SK-N-SH treated with all-trans-retinoic acid at 6 μM for 48 hours (cell line): ENCODE results near the gene ARPC1A.

Experiments used
- ARNTL ChIP-seq: fragments of 450-650 bp; formaldehyde crosslinking; IDR thresholded peaks from 2 replicates; pipeline ENCODE4 v1.5.0; 2020; ENCODE audit warnings: low read depth, mild to moderate bottlenecking, moderate library complexity, borderline replicate concordance
- CREB5 ChIP-seq: fragments of 250-450 bp; sonication (Bioruptor Pico); IDR thresholded peaks from 2 replicates; pipeline ENCODE4 v1.5.1; 2020; ENCODE audit warnings: low read depth, mild to moderate bottlenecking, moderate library complexity
- ESRRG ChIP-seq: fragments of 250-450 bp; sonication (Bioruptor Pico); IDR thresholded peaks from 2 replicates; pipeline ENCODE4 v1.6.1; 2021; ENCODE audit warnings: mild to moderate bottlenecking
- OSR1 ChIP-seq: fragments of 250-450 bp; sonication (Bioruptor Pico); IDR thresholded peaks from 2 replicates; pipeline ENCODE4 v1.8.0; 2022; ENCODE audit warnings: moderate library complexity, mild to moderate bottlenecking, inconsistent platforms
- PATZ1 ChIP-seq: fragments of 250-450 bp; sonication (Bioruptor Pico); IDR thresholded peaks from 2 replicates; pipeline ENCODE4 v1.8.0; 2020; ENCODE audit warnings: mild to moderate bottlenecking, moderate library complexity, borderline replicate concordance
- PPARA ChIP-seq: fragments of 250-450 bp; sonication (Bioruptor Pico); IDR thresholded peaks from 2 replicates; pipeline ENCODE4 v1.5.0; 2020; ENCODE audit warnings: mild to moderate bottlenecking, borderline replicate concordance
- SNAI2 ChIP-seq: fragments of 250-450 bp; sonication (Bioruptor Pico); IDR thresholded peaks from 2 replicates; pipeline ENCODE4 v1.5.0; 2020; ENCODE audit warnings: mild to moderate bottlenecking, moderate library complexity
- ZFP30 ChIP-seq: fragments of 450-650 bp; formaldehyde crosslinking; IDR thresholded peaks from 2 replicates; pipeline ENCODE4 v1.5.0; 2022; ENCODE audit warnings: mild to moderate bottlenecking, moderate library complexity
- TF ChIP-seq, protein P1 (sequence below): fragments of 250-450 bp; sonication (Bioruptor Pico); IDR thresholded peaks from 2 replicates; pipeline ENCODE4 v1.5.1; 2021; ENCODE audit warnings: mild to moderate bottlenecking, moderate library complexity
- TF ChIP-seq, protein P2 (sequence below): fragments of 250-450 bp; sonication (Bioruptor Pico); IDR thresholded peaks from 2 replicates; pipeline ENCODE4 v1.5.0; 2020; ENCODE audit warnings: mild to moderate bottlenecking, moderate library complexity

DNA sequence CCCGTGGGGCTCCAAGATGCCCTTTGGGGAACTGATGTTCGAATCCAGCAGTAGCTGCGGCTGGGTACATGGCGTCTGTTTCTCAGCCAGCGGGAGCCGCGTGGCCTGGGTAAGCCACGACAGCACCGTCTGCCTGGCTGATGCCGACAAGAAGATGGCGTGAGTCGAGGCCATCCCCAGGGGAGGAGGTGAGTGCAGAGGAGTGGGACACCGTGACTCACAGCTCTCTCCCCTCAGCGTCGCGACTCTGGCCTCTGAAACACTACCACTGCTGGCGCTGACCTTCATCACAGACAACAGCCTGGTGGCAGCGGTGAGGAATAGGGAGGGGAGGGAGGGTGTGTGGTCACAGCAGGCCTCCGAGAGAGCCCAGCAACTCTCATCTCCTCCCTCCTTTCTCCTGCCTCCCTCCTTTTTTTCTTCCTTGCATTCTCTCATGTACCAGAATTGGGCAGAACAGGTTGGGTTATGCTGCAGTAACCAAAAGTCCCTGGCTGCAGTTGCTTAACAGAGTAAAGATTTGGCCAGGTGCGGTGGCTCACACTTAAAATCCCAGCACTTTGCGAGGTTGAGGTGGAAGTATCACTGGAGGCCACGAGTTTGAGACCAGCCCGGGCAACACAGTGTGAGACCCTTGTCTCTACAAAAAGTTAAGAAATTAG is 65.4 kb downstream of the ARPC1A start:
- TF ChIP-seq ESRRG (CRISPR knock-in tag) (no peak), ARNTL (no peak), PATZ1 (CRISPR knock-in tag) (no peak), ZFP30 (CRISPR knock-in tag) (no peak), PPARA (CRISPR knock-in tag) (no peak), CREB5 (CRISPR knock-in tag) (no peak), OSR1 (CRISPR knock-in tag) (no peak), SNAI2 (CRISPR knock-in tag) (no peak)
- TF ChIP-seq, protein P1, sequence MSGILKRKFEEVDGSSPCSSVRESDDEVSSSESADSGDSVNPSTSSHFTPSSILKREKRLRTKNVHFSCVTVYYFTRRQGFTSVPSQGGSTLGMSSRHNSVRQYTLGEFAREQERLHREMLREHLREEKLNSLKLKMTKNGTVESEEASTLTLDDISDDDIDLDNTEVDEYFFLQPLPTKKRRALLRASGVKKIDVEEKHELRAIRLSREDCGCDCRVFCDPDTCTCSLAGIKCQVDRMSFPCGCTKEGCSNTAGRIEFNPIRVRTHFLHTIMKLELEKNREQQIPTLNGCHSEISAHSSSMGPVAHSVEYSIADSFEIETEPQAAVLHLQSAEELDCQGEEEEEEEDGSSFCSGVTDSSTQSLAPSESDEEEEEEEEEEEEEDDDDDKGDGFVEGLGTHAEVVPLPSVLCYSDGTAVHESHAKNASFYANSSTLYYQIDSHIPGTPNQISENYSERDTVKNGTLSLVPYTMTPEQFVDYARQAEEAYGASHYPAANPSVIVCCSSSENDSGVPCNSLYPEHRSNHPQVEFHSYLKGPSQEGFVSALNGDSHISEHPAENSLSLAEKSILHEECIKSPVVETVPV (CRISPR knock-in tag), result no peak
- TF ChIP-seq, protein P2, sequence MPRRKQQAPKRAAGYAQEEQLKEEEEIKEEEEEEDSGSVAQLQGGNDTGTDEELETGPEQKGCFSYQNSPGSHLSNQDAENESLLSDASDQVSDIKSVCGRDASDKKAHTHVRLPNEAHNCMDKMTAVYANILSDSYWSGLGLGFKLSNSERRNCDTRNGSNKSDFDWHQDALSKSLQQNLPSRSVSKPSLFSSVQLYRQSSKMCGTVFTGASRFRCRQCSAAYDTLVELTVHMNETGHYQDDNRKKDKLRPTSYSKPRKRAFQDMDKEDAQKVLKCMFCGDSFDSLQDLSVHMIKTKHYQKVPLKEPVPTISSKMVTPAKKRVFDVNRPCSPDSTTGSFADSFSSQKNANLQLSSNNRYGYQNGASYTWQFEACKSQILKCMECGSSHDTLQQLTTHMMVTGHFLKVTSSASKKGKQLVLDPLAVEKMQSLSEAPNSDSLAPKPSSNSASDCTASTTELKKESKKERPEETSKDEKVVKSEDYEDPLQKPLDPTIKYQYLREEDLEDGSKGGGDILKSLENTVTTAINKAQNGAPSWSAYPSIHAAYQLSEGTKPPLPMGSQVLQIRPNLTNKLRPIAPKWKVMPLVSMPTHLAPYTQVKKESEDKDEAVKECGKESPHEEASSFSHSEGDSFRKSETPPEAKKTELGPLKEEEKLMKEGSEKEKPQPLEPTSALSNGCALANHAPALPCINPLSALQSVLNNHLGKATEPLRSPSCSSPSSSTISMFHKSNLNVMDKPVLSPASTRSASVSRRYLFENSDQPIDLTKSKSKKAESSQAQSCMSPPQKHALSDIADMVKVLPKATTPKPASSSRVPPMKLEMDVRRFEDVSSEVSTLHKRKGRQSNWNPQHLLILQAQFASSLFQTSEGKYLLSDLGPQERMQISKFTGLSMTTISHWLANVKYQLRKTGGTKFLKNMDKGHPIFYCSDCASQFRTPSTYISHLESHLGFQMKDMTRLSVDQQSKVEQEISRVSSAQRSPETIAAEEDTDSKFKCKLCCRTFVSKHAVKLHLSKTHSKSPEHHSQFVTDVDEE, result no peak
